Epidermal melanocyte (primary cell): Measurements from ENCODE around the gene TNFRSF14.

Experiments used
- DNase-seq: peaks from one replicate; pipeline ENCODE4 v3.0.0; 2011; ENCODE audit warnings: low spot score; ENCODE audit not compliant: insufficient read length

The TNFRSF14 gene

GRCh38 chr1:2523191-2523890, 32.8 kb upstream of the TNFRSF14 start:
- no peak for DNase-seq

- no peak for DNase-seq
Observed at GRCh38 chr1:2523891-2524609, 32.1 kb upstream of the TNFRSF14 start.

GRCh38 chr1:2525572-2525919, 30.6 kb upstream of the TNFRSF14 start:
- DNase-seq = no peak

GRCh38 chr1:2525920-2526823, 30.0 kb upstream of the TNFRSF14 start, which contains the start of gene PANK4:
TSS of gene PANK4 (minus strand) at chr1:2526596. CDS start at chr1:2526587, 9 bp downstream.
- peak; percentile 99 for DNase-seq

GRCh38 chr1:2526824-2527555, 29.2 kb upstream of the TNFRSF14 start:
- DNase-seq = no peak

GRCh38 chr1:2527556-2527860, 28.7 kb upstream of the TNFRSF14 start:
- no peak for DNase-seq

- DNase-seq = no peak
Observed at GRCh38 chr1:2528016-2528415, 28.2 kb upstream of the TNFRSF14 start.

- DNase-seq = peak; percentile 88
Observed at GRCh38 chr1:2528611-2528965, 27.6 kb upstream of the TNFRSF14 start.

- DNase-seq = peak; percentile 58
Observed at GRCh38 chr1:2528966-2529783, 27.0 kb upstream of the TNFRSF14 start.

- DNase-seq = no peak
Observed at GRCh38 chr1:2529784-2530512, 26.2 kb upstream of the TNFRSF14 start, which contains the start of gene HES5. TSS of gene HES5 (minus strand) at chr1:2530263. CDS start at chr1:2530164, 99 bp downstream.

GRCh38 chr1:2530513-2531361, 25.4 kb upstream of the TNFRSF14 start:
- DNase-seq = no peak

- DNase-seq = no peak
Observed at GRCh38 chr1:2532485-2533160, 23.5 kb upstream of the TNFRSF14 start.

GRCh38 chr1:2533365-2533764, 22.8 kb upstream of the TNFRSF14 start:
- no peak for DNase-seq

- no peak for DNase-seq
Observed at GRCh38 chr1:2534315-2534686, 21.9 kb upstream of the TNFRSF14 start.

GRCh38 chr1:2534687-2535441, 21.3 kb upstream of the TNFRSF14 start:
- DNase-seq = no peak

- DNase-seq = no peak
Observed at GRCh38 chr1:2535455-2535854, 20.7 kb upstream of the TNFRSF14 start.

- DNase-seq = no peak
Observed at GRCh38 chr1:2535981-2536380, 20.2 kb upstream of the TNFRSF14 start.

- no peak for DNase-seq
Observed at GRCh38 chr1:2537784-2538115, 18.4 kb upstream of the TNFRSF14 start.
